Endothelial cell of umbilical vein (primary cell): Measurements from ENCODE around the gene DAZAP2. TPM values are rescaled to one million over a fixed set of nuclear protein-coding genes. Genes with fewer than 3 reads are reported as not detected.

Experiments
- BruUV-seq: library from RNA; stranded (reverse); fragments of 400-500 nt; replicated peaks from 2 replicates; lab custom pipeline; 2021; lab: Mats Ljungman, UMichigan
- CTCF ChIA-PET: fragments of 300-600, 350-600 bp; sonication (Branson Sonifier 250); formaldehyde crosslinking; loops from one replicate; lab custom pipeline; 2021; ENCODE audit warnings: antibody characterized with exemption, inconsistent platforms; lab: Charles Lee
- POLR2A ChIA-PET: fragments of 300-600, 350-600 bp; sonication (Branson Sonifier 250); formaldehyde crosslinking; loops from one replicate; lab custom pipeline; 2021; ENCODE audit warnings: antibody characterized with exemption, inconsistent platforms; lab: Charles Lee
- DNase-seq: peaks from one replicate; pipeline ENCODE4 v3.0.0-alpha.2; 2011; ENCODE audit warnings: low read depth, low spot score
- FAIRE-seq: peaks from 2 replicates; lab custom pipeline; 2011; peaks lifted over from hg19 to GRCh38; lab: Jason Lieb, UNC
- H2AFZ ChIP-seq: 2 replicates; pipeline ENCODE4 v1.6.0; 2012; ENCODE audit warnings: low read depth, low read length, control low read depth, inconsistent platforms
- H3K27ac ChIP-seq: 2 replicates; pipeline ENCODE4 v1.5.1; 2011; ENCODE audit warnings: low read depth, mild to moderate bottlenecking, control low read depth, low read length, moderate library complexity; ENCODE audit not compliant: insufficient read depth
- H3K27me3 ChIP-seq, 2 experiments: 2 replicates each; pipeline versions ENCODE4 v1.6.0 to v1.6.1; 2011; ENCODE audit warnings: low read length in 2 of 2, mixed read lengths in 1 of 2; ENCODE audit not compliant: control insufficient read depth in 2 of 2, insufficient read depth in 2 of 2
- H3K36me3 ChIP-seq, 2 experiments: 2 replicates in 1 of 2; 3 replicates in 1 of 2; pipeline ENCODE4 v1.5.1; 2011; ENCODE audit warnings: low read length in 2 of 2, mild to moderate bottlenecking in 1 of 2, moderate library complexity in 1 of 2; ENCODE audit not compliant: control insufficient read depth in 2 of 2, insufficient read depth in 2 of 2; ENCODE audit errors: extremely low read depth in 1 of 2
- H3K4me1 ChIP-seq: 3 replicates; pipeline ENCODE4 v1.5.1; 2011; ENCODE audit warnings: mild to moderate bottlenecking, low read length; ENCODE audit not compliant: control insufficient read depth, insufficient read depth; ENCODE audit errors: extremely low read depth
- H3K4me2 ChIP-seq: 2 replicates; pipeline ENCODE4 v1.6.1; 2011; ENCODE audit warnings: low read length, control low read depth, mixed read lengths; ENCODE audit not compliant: insufficient read depth
- H3K4me3 ChIP-seq, 3 experiments: fragments of 200-600 bp in 1 of 3; sonication (generic), shearing (Covaris generic) in 1 of 3; replicated peaks in 1 of 3; 2 replicates each; pipeline ENCODE4 v1.5.1; 2011 to 2016; ENCODE audit warnings: control low read depth in 3 of 3, low read length in 3 of 3, mild to moderate bottlenecking in 2 of 3, inconsistent platforms in 1 of 3, low read depth in 1 of 3, moderate library complexity in 1 of 3; ENCODE audit not compliant: insufficient read depth in 1 of 3
- H3K79me2 ChIP-seq: 2 replicates; pipeline ENCODE4 v1.6.0; 2012; ENCODE audit warnings: low read length, inconsistent platforms; ENCODE audit not compliant: control insufficient read depth, insufficient read depth
- H3K9ac ChIP-seq: replicated peaks from 2 replicates; pipeline ENCODE3; 2011; ENCODE audit warnings: low read length, control low read depth; ENCODE audit not compliant: insufficient read depth; ENCODE audit errors: extremely low read depth
- H3K9me1 ChIP-seq: replicated peaks from 3 replicates; pipeline ENCODE4 v1.6.0; 2011; ENCODE audit warnings: mild to moderate bottlenecking, low read length; ENCODE audit not compliant: control insufficient read depth, insufficient read depth; ENCODE audit errors: extremely low read depth
- H3K9me3 ChIP-seq: replicated peaks from 2 replicates; pipeline ENCODE4 v1.5.1; 2012; ENCODE audit warnings: low read length, inconsistent platforms; ENCODE audit not compliant: control insufficient read depth, insufficient read depth
- H4K20me1 ChIP-seq: replicated peaks from 2 replicates; pipeline ENCODE3; 2011; ENCODE audit warnings: mild to moderate bottlenecking, low read length; ENCODE audit not compliant: control insufficient read depth, insufficient read depth; ENCODE audit errors: extremely low read depth
- CTCF ChIP-seq, 2 donors: IDR thresholded peaks; 1 replicate in 1 of 2; 2 replicates in 1 of 2; pipeline ENCODE4 v1.5.1; 2011; ENCODE audit warnings: low read length in 2 of 2, mild to moderate bottlenecking in 2 of 2, moderate library complexity in 2 of 2, control low read depth in 1 of 2, inconsistent platforms in 1 of 2, low read depth in 1 of 2; ENCODE audit not compliant: insufficient read depth in 1 of 2; ENCODE audit errors: extremely low read depth in 1 of 2
- EZH2 ChIP-seq: IDR thresholded peaks from 2 replicates; pipeline ENCODE4 v1.6.1; 2012; ENCODE audit warnings: borderline replicate concordance, low read depth, mild to moderate bottlenecking, moderate library complexity, low read length, inconsistent platforms; ENCODE audit not compliant: severe bottlenecking
- FOS ChIP-seq: IDR thresholded peaks from 2 replicates; pipeline ENCODE4 v1.6.1; 2011; ENCODE audit warnings: mild to moderate bottlenecking, low read length, moderate library complexity, borderline replicate concordance; ENCODE audit not compliant: insufficient read depth
- GATA2 ChIP-seq: IDR thresholded peaks from 2 replicates; pipeline ENCODE4 v1.7.0; 2011; ENCODE audit warnings: low read depth, mild to moderate bottlenecking, moderate library complexity, mixed read lengths, low read length; ENCODE audit not compliant: insufficient read length, insufficient read depth
- JUN ChIP-seq: IDR thresholded peaks from 2 replicates; pipeline ENCODE4 v1.6.1; 2011; ENCODE audit warnings: borderline replicate concordance, low read depth; ENCODE audit not compliant: insufficient read length, insufficient read depth
- MAX ChIP-seq: IDR thresholded peaks from 2 replicates; pipeline ENCODE4 v1.6.1; 2011; ENCODE audit not compliant: insufficient read depth, insufficient read length
- POLR2AphosphoS5 ChIP-seq: IDR thresholded peaks from 2 replicates; pipeline ENCODE4 v1.6.1; 2012; ENCODE audit warnings: low read depth, mild to moderate bottlenecking, control low read depth, low read length, moderate library complexity; ENCODE audit not compliant: insufficient read depth
- dilution Hi-C: fragments of 300-500 bp; cut with MboI; formaldehyde crosslinking; loops from one replicate; pipeline ENCODE4 v1.15.0; 2019; ENCODE audit warnings: low sequenced_read_pairs; ENCODE audit not compliant: extremely low pct_ligation_motif_present
- intact Hi-C: fragments of 100-400 bp; cut with micrococcal nuclease; formaldehyde crosslinking; loops from one replicate; pipeline ENCODE4 v1.10.0; 2022
- polyA plus RNA-seq, 4 experiments: library from polyadenylated mRNA; depleted of rRNA in 3 of 4; stranded (reverse) in 3 of 4; unstranded in 1 of 4; fragments of >200 nt; gene quantifications; 2 replicates each; pipeline versions ENCODE4 v1.2.1 to v1.2.3, GENCODE V29; 2011 to 2012; ENCODE audit warnings: missing spikeins in 1 of 4
- total RNA-seq: library from RNA; stranded (reverse); gene quantifications from 2 replicates; pipeline ENCODE4 v1.2.3, GENCODE V29; 2021

Gene DAZAP2
- total and polyA plus RNA-seq, 2 donors (not counting 3 experiments of a cell fraction or from before 2014, with no cell fraction given), result 177 to 497 TPM

GRCh38 chr12:51209259-51209658, 29.4 kb upstream of the DAZAP2 start:
- H3K27ac ChIP-seq, result no peak overlapping the region
- H3K79me2 ChIP-seq, result no peaks in the 10 kb centered on the region
- DNase-seq (no peak), FAIRE-seq (no peak)
- no peaks in the 10 kb centered on the region for H3K36me3 ChIP-seq
- H3K9me3 ChIP-seq, result no peaks in the 10 kb centered on the region
- H3K4me2 ChIP-seq, result no peak overlapping the region
- intact Hi-C loops (no loop called here), dilution Hi-C loops (no loop called here)
- no peak overlapping the region for H3K9ac ChIP-seq
- no TSS peak for BruUV-seq
- no peak for TF ChIP-seq GATA2
- TF ChIP-seq MAX, result no peak
- TF ChIP-seq POLR2AphosphoS5, result no peak
- no peak for TF ChIP-seq FOS
- TF ChIP-seq JUN, result no peak
- no peak for TF ChIP-seq CTCF (IDR thresholded peaks at IDR 0.05; ENCODE audit: extremely low read depth in 1 of 2, insufficient read depth in 1 of 2, low read depth in 1 of 2, low read length in 2 of 2)
- no peak for TF ChIP-seq EZH2
- H4K20me1 ChIP-seq, result no peaks in the 10 kb centered on the region
- H3K4me1 ChIP-seq, result no peaks in the 10 kb centered on the region
- H3K4me3 ChIP-seq, result no peak overlapping the region
- ChIA-PET CTCF (no interaction called here), POLR2A (no interaction called here)
- H3K27me3 ChIP-seq, result no peaks in the 10 kb centered on the region
- no peaks in the 10 kb centered on the region for H3K9me1 ChIP-seq
- no peak overlapping the region for H2AFZ ChIP-seq
